Measurements from ENCODE around the gene SNAPC2. TPM values are rescaled to one million over a fixed set of nuclear protein-coding genes. Genes with fewer than 3 reads are reported as not detected.
"Not testable (repeated sequence)": the region's sequence is repeated elsewhere in the genome, so short reads cannot be mapped to it uniquely, and the experiment has no call there.

The SNAPC2 gene
- total RNA-seq, 1 experiment from 2014 or later, result 24.1 TPM

- peaks cover 6% of the 10 kb centered on the region for H3K4me1 Mint-ChIP-seq (ENCODE audit: insufficient read depth, unreplicated experiment)
- no peaks in the 10 kb centered on the region for H3K9me3 Mint-ChIP-seq (ENCODE audit: unreplicated experiment)
- no peak for TF ChIP-seq CTCF (IDR thresholded peaks at IDR 0.05; ENCODE audit: unreplicated experiment)
- H3K27ac Mint-ChIP-seq (ENCODE audit: low read depth, unreplicated experiment), result no peak overlapping the region
- BruUV-seq (replicated peaks), result no TSS peak
- ChIA-PET CTCF (interaction anchor here (0.6 to 2.1 kb wide), 4 partner anchors 10 to 338 kb away, joined by 3 to 8 read pairs (median 6); no protein-coding TSS in a partner anchor), POLR2A (interaction anchor here (0.6 to 4.1 kb wide), 9 partner anchors 9 to 33 kb away, joined by 3 to 53 read pairs (median 6); partner anchors contain the start of gene MAP2K7)
- no peaks in the 10 kb centered on the region for H3K36me3 Mint-ChIP-seq (ENCODE audit: insufficient read depth, unreplicated experiment)
- H3K27me3 Mint-ChIP-seq (ENCODE audit: insufficient read depth, unreplicated experiment), result no peaks in the 10 kb centered on the region
- no peak for DNase-seq (ENCODE audit: unreplicated experiment)
- intact Hi-C loops (cut with micrococcal nuclease), result no loop called here
- H3K4me3 Mint-ChIP-seq (ENCODE audit: unreplicated experiment), result no peak overlapping the region
These were observed 32.6 kb upstream of the SNAPC2 start for GRCh38 chr19:7887408-7888144.

DNA sequence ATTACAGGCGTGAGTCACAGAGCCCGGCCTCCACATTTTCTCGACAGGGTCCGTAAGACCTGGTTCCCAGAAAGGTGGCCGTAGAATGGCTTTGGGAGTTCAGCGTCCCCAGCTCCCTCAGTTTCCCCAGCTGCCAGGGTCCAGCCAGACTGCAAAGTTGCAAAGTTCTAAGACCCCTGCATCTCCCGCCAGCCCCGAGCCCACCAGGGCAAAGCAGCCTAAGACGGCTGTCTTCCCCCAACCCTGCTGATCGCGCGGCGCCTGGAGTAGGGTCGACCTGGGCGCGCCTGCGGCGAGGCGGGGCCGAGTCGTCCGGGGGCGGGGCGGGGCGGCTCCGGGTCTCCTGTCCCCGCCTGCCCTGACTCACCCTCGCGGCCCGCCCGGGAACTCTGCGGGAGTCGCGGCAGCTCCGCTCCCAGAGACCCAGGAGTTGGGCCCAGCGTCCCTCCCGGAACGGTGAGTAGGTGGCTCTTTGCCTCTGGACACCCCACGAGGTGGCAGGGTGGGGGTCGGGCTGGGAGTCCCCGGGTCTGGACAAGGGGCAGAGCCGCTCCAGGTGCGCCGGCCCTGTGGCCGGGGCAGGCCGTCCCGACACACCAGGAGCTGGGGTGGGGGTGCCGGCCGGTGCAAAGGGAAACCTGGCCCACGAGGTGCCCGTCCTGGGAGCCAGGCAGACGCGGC, 31.9 kb upstream of the SNAPC2 start, which contains the start of gene LRRC8E:
LRRC8E (plus strand) TSS at position 366 of the 681 bp plus-strand sequence. CDS start 7,094 bp downstream, outside the sequence.
- POLR2A ChIA-PET, result interaction anchor here (0.6 to 4.1 kb wide), 8 partner anchors 9 to 41 kb away, joined by 3 to 53 read pairs (median 6); partner anchors contain the start of gene MAP2K7
- TF ChIP-seq CTCF (IDR thresholded peaks at IDR 0.05; ENCODE audit: unreplicated experiment), result no peak
- Mint-ChIP-seq H3K9me3 (ENCODE audit: unreplicated experiment) (no peaks in the 10 kb centered on the region), H3K27ac (ENCODE audit: low read depth, unreplicated experiment) (no peak within 1 kb of the TSS), H3K27me3 (ENCODE audit: insufficient read depth, unreplicated experiment) (no peaks in the 10 kb centered on the region), H3K4me1 (ENCODE audit: insufficient read depth, unreplicated experiment) (peaks cover 6% of the 10 kb centered on the region), H3K4me3 (ENCODE audit: unreplicated experiment) (peak within 1 kb of the TSS; percentile 72), H3K36me3 (ENCODE audit: insufficient read depth, unreplicated experiment) (no peaks in the 10 kb centered on the region)
- DNase-seq (ENCODE audit: unreplicated experiment), result peak; percentile 83
- BruUV-seq (replicated peaks), result no TSS peak
- CTCF ChIA-PET, result interaction anchor here (0.5 to 2.1 kb wide), 5 partner anchors 16 to 337 kb away, joined by 3 to 8 read pairs (median 3); partner anchors contain the start of gene MAP2K7
- intact Hi-C loops (cut with micrococcal nuclease), result no loop called here

DNA sequence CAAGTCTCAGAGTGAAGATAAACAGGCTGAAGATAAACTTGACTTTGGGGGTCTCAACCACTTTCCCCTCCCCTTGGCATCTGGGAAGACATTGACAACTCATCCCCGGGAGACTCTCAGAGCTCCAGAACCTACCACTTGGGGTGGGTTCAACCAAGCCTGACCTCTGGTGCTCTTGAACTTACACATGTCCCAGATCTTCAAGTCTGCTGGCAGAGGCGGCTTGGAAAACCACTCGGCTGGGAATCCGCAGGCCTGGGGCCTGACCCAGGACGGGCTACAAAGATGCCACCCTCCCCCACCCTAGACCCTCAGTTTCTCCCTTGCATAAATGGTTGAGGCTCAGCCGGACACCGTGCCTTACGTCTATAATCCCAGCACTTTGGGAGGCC, 31.3 kb upstream of the SNAPC2 start:
- no peak for DNase-seq (ENCODE audit: unreplicated experiment)
- intact Hi-C loops (cut with micrococcal nuclease), result no loop called here
- Mint-ChIP-seq H3K4me1 (ENCODE audit: insufficient read depth, unreplicated experiment) (peaks cover 6% of the 10 kb centered on the region), H3K4me3 (ENCODE audit: unreplicated experiment) (peak overlapping the region; percentile 72), H3K36me3 (ENCODE audit: insufficient read depth, unreplicated experiment) (no peaks in the 10 kb centered on the region), H3K27me3 (ENCODE audit: insufficient read depth, unreplicated experiment) (no peaks in the 10 kb centered on the region), H3K9me3 (ENCODE audit: unreplicated experiment) (no peaks in the 10 kb centered on the region), H3K27ac (ENCODE audit: low read depth, unreplicated experiment) (no peak overlapping the region)
- ChIA-PET POLR2A (interaction anchor here (0.7 to 4.1 kb wide), 6 partner anchors 8 to 40 kb away, joined by 3 to 53 read pairs (median 7); partner anchors contain the start of gene MAP2K7), CTCF (interaction anchor here (0.5 to 2.1 kb wide), 5 partner anchors 15 to 362 kb away, joined by 3 to 8 read pairs (median 3); partner anchors contain the start of gene MAP2K7)
- no peak for TF ChIP-seq CTCF (IDR thresholded peaks at IDR 0.05; ENCODE audit: unreplicated experiment)
- TSS peak; percentile 75 for BruUV-seq (replicated peaks)

DNA sequence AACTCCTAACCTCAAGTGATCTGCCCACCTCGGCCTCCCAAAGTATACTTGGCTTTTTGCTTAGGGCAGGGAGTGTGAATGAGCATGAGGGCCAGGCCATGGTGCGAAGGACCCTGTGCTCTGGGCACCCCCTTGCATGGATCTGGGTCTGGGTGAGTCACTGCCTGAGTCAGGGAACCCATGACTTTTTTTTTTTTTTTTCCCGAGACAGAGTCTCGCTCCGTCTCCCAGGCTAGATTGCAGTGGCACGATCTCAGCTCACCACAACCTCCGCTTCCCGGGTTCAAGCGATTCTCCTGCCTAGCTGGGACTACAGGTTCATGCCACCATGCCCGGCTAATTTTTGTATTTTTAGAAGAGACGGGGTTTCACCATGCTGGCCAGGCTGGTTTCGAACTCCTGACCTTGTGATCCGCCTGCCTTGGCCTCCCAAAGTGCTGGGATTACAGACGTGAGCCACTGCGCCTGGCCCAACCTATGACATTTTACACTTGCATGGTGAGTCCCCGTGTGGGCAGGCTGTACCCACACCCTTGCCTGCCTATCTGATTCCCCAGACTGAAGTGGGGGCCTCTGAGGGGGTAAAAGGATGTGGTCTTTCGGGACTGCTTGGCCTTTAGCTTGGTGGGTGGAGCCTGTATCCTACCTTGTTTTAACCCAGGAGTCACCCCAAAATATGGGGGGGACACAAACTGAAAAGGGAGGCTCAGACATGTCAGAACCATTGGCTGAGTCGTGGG, 26.6 kb upstream of the SNAPC2 start:
- DNase-seq (ENCODE audit: unreplicated experiment), result peak; percentile 71
- not testable (repeated sequence) for H3K4me3 Mint-ChIP-seq (ENCODE audit: unreplicated experiment); BruUV-seq (replicated peaks)

More for the DNA sequence above, 26.6 kb upstream of the SNAPC2 start:
- POLR2A ChIA-PET, result interaction anchor here (1.7 kb wide), 1 partner anchor 24 kb away, joined by 5 read pairs; no protein-coding TSS in a partner anchor
- H3K9me3 Mint-ChIP-seq (ENCODE audit: unreplicated experiment); intact Hi-C loops (cut with micrococcal nuclease); H3K27me3 Mint-ChIP-seq (ENCODE audit: insufficient read depth, unreplicated experiment): not testable (repeated sequence)
- H3K27ac Mint-ChIP-seq (ENCODE audit: low read depth, unreplicated experiment), result peak overlapping the region; percentile 39
- peaks cover 11% of the 10 kb centered on the region for H3K36me3 Mint-ChIP-seq (ENCODE audit: insufficient read depth, unreplicated experiment)
- CTCF ChIA-PET, result interaction anchor here (0.6 to 0.7 kb wide), 3 partner anchors 10 to 231 kb away, joined by 3 to 4 read pairs (median 3); partner anchors contain the start of gene MAP2K7
- peaks cover 12% of the 10 kb centered on the region for H3K4me1 Mint-ChIP-seq (ENCODE audit: insufficient read depth, unreplicated experiment)

Measured in MCF 10A (cell line).